ENCODE data around the gene PTGR2. TPM values are rescaled to one million over a fixed set of nuclear protein-coding genes. Genes with fewer than 3 reads are reported as not detected.

The PTGR2 gene
- polyA plus RNA-seq, 4 donors: 8.2 to 15.7 (median 13.4) TPM

DNA sequence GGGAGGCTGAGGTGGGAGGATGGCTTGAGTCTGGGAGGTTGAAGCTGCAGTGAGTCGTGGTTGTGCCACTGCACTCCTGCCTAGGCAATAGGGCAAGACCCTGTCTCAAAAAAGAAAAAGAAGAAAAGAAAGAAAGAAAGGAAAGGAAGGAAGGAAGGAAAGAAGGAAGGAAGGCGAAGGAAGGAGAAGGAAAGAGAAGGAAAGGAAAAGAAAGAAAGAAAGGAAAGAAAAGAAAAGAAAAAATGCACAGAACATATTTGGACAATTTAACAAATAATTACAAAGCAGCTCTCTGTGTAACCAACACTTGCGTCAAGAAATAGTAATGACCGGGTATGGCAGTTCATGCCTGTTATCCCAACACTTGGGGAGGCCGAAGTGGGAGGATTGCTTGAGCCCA, 35.8 kb upstream of the PTGR2 start:
- no peak for DNase-seq
- Histone ChIP-seq H3K36me3 (ENCODE audit: control insufficient read depth in 3 of 3, insufficient read depth in 2 of 3, low read depth in 1 of 3, low read length in 3 of 3) (no peaks in the 10 kb centered on the region), H3K27me3 (ENCODE audit: control insufficient read depth in 3 of 3, insufficient read depth in 3 of 3, low read length in 3 of 3) (no peaks in the 10 kb centered on the region), H3K9me3 (ENCODE audit: control insufficient read depth in 2 of 2, insufficient read depth in 1 of 2, low read depth in 1 of 2, low read length in 1 of 2) (no peaks in the 10 kb centered on the region), H3K4me3 (ENCODE audit: low read depth in 1 of 3, low read length in 3 of 3) (no peak overlapping the region), H3K4me1 (ENCODE audit: control insufficient read depth in 3 of 3, insufficient read depth in 2 of 3, low read depth in 1 of 3, low read length in 2 of 3) (no peaks in the 10 kb centered on the region), H3K27ac (ENCODE audit: low read depth in 1 of 3, low read length in 2 of 3) (no peak overlapping the region)
- FAIRE-seq: no peak
- WGBS, 3 donors: 86 to 90% (median 90%) methylated on average over 4 to 5 of the region's 5 CpGs

GRCh38 chr14:73816393-73816816, 35.2 kb upstream of the PTGR2 start:
- no peaks in the 10 kb centered on the region for H3K36me3 ChIP-seq (ENCODE audit: control insufficient read depth in 3 of 3, insufficient read depth in 2 of 3, low read depth in 1 of 3, low read length in 3 of 3)
- no peak overlapping the region for H3K27ac ChIP-seq (ENCODE audit: low read depth in 1 of 3, low read length in 2 of 3)
- H3K4me1 ChIP-seq (ENCODE audit: control insufficient read depth in 3 of 3, insufficient read depth in 2 of 3, low read depth in 1 of 3, low read length in 2 of 3): no peaks in the 10 kb centered on the region
- no peaks in the 10 kb centered on the region for H3K27me3 ChIP-seq (ENCODE audit: control insufficient read depth in 3 of 3, insufficient read depth in 3 of 3, low read length in 3 of 3)
- DNase-seq (peak in 1 of 2 donors; percentile 61), FAIRE-seq (no peak)
- peaks cover 0 to 2% of the 10 kb centered on the region in 2 donors for H3K9me3 ChIP-seq (ENCODE audit: control insufficient read depth in 2 of 2, insufficient read depth in 1 of 2, low read depth in 1 of 2, low read length in 1 of 2)
- no peak overlapping the region for H3K4me3 ChIP-seq (ENCODE audit: low read depth in 1 of 3, low read length in 3 of 3)
- 40 to 76% (median 49%) methylated on average over 4 of the region's 4 CpGs for WGBS, 3 donors

- no peak overlapping the region for H3K27ac ChIP-seq (ENCODE audit: low read depth in 1 of 3, low read length in 2 of 3)
- H3K36me3 ChIP-seq (ENCODE audit: control insufficient read depth in 3 of 3, insufficient read depth in 2 of 3, low read depth in 1 of 3, low read length in 3 of 3): no peaks in the 10 kb centered on the region
- H3K27me3 ChIP-seq (ENCODE audit: control insufficient read depth in 3 of 3, insufficient read depth in 3 of 3, low read length in 3 of 3): no peaks in the 10 kb centered on the region
- peaks cover 0 to 2% of the 10 kb centered on the region in 2 donors for H3K9me3 ChIP-seq (ENCODE audit: control insufficient read depth in 2 of 2, insufficient read depth in 1 of 2, low read depth in 1 of 2, low read length in 1 of 2)
- FAIRE-seq (no peak), DNase-seq (no peak)
- 79 to 90% (median 87%) methylated on average over 7 of the region's 7 CpGs for WGBS, 3 donors
- no peak overlapping the region for H3K4me3 ChIP-seq (ENCODE audit: low read depth in 1 of 3, low read length in 3 of 3)
- H3K4me1 ChIP-seq (ENCODE audit: control insufficient read depth in 3 of 3, insufficient read depth in 2 of 3, low read depth in 1 of 3, low read length in 2 of 3): no peaks in the 10 kb centered on the region
These were observed 34.5 kb upstream of the PTGR2 start for GRCh38 chr14:73817020-73817655.

DNA sequence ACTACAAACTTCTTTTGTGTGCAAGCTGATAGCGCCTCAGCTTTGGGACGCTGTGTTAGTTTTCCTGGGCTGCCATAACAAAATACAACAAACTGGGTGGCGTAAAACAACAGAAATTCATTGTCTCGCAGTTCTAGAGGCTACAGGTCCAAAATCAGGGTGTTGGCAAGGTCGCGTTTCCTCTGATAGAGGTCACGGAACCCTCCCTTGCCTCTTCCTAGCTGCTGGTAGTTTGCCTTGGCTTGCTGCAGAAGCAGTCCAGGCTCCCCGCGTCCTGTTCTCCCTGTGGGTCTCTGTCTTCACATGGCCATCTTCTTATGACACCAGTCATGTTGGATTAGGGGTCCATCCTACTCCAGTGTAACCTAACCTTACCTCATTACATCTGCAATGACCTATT, 32.8 kb upstream of the PTGR2 start:
- Histone ChIP-seq H3K27me3 (ENCODE audit: control insufficient read depth in 3 of 3, insufficient read depth in 3 of 3, low read length in 3 of 3) (no peaks in the 10 kb centered on the region), H3K36me3 (ENCODE audit: control insufficient read depth in 3 of 3, insufficient read depth in 2 of 3, low read depth in 1 of 3, low read length in 3 of 3) (no peaks in the 10 kb centered on the region), H3K4me3 (ENCODE audit: low read depth in 1 of 3, low read length in 3 of 3) (no peak overlapping the region), H3K9me3 (ENCODE audit: control insufficient read depth in 2 of 2, insufficient read depth in 1 of 2, low read depth in 1 of 2, low read length in 1 of 2) (peaks cover 0 to 2% of the 10 kb centered on the region in 2 donors), H3K4me1 (ENCODE audit: control insufficient read depth in 3 of 3, insufficient read depth in 2 of 3, low read depth in 1 of 3, low read length in 2 of 3) (peaks cover 0 to 4% (median 0%) of the 10 kb centered on the region in 3 donors), H3K27ac (ENCODE audit: low read depth in 1 of 3, low read length in 2 of 3) (no peak overlapping the region)
- DNase-seq: no peak
- WGBS, 3 donors: 90 to 93% (median 91%) methylated on average over 9 of the region's 9 CpGs
- FAIRE-seq: no peak

GRCh38 chr14:73820631-73821030, 31.0 kb upstream of the PTGR2 start:
- 58 to 78% (median 69%) methylated on average over 3 of the region's 3 CpGs for WGBS, 3 donors
- FAIRE-seq (no peak), DNase-seq (peak in 1 of 2 donors; percentile 32)
- Histone ChIP-seq H3K4me1 (ENCODE audit: control insufficient read depth in 3 of 3, insufficient read depth in 2 of 3, low read depth in 1 of 3, low read length in 2 of 3) (peaks cover 0 to 8% (median 0%) of the 10 kb centered on the region in 3 donors), H3K4me3 (ENCODE audit: low read depth in 1 of 3, low read length in 3 of 3) (no peak overlapping the region), H3K36me3 (ENCODE audit: control insufficient read depth in 3 of 3, insufficient read depth in 2 of 3, low read depth in 1 of 3, low read length in 3 of 3) (no peaks in the 10 kb centered on the region), H3K9me3 (ENCODE audit: control insufficient read depth in 2 of 2, insufficient read depth in 1 of 2, low read depth in 1 of 2, low read length in 1 of 2) (peaks cover 0 to 2% of the 10 kb centered on the region in 2 donors), H3K27me3 (ENCODE audit: control insufficient read depth in 3 of 3, insufficient read depth in 3 of 3, low read length in 3 of 3) (no peaks in the 10 kb centered on the region), H3K27ac (ENCODE audit: low read depth in 1 of 3, low read length in 2 of 3) (no peak overlapping the region)

DNA sequence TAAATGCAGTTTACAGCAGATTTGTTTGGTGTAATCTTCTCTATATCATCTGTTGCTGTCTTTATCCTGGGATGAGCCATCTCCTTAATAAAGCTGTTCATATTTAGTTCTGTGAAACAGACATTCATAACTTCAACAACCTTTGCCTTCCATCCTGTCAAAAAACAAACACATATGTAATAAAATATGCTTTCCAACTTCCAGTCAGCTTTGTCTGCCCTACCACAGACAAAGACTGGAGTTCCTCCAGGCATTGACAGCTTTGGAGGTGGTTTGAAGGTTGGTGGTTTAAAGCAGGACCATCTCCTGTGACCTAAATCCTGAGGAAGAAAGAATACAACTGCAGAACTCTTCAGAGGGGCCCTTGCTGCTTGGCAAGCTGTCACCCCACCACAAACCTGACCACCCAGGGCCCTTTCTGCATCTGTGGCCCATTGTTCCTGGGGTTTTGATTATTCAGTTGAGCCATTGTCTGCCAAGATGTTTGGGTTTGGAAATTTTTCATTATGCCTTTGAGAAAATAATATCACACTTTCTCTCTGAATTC, 28.2 kb upstream of the PTGR2 start:
- peaks cover 0 to 2% of the 10 kb centered on the region in 2 donors for H3K9me3 ChIP-seq (ENCODE audit: control insufficient read depth in 2 of 2, insufficient read depth in 1 of 2, low read depth in 1 of 2, low read length in 1 of 2)
- H3K27ac ChIP-seq (ENCODE audit: low read depth in 1 of 3, low read length in 2 of 3): no peak overlapping the region
- no peak overlapping the region for H3K4me3 ChIP-seq (ENCODE audit: low read depth in 1 of 3, low read length in 3 of 3)
- peaks cover 0 to 8% (median 0%) of the 10 kb centered on the region in 3 donors for H3K4me1 ChIP-seq (ENCODE audit: control insufficient read depth in 3 of 3, insufficient read depth in 2 of 3, low read depth in 1 of 3, low read length in 2 of 3)
- DNase-seq: no peak
- H3K36me3 ChIP-seq (ENCODE audit: control insufficient read depth in 3 of 3, insufficient read depth in 2 of 3, low read depth in 1 of 3, low read length in 3 of 3): no peaks in the 10 kb centered on the region
- FAIRE-seq: no peak
- no peaks in the 10 kb centered on the region for H3K27me3 ChIP-seq (ENCODE audit: control insufficient read depth in 3 of 3, insufficient read depth in 3 of 3, low read length in 3 of 3)

DNA sequence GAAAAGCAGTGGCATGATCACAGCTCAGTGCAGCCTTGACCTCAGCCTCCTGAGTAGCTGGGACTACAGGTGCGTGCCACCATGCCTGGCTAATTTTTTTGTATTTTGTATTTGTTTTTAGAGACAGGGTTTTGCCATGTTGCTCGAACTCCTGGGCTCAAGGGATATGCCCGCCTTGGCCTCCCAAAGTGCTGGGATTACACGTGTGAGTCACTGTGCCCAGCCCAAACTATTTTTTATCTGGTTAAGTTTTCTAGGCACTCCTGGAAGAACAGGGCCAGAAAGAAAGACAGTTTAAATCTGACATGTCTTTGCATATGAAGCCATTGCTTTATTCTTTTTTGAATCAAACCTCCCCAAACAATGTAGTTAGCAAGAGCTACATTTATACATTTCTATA, 27.5 kb upstream of the PTGR2 start:
- Histone ChIP-seq H3K4me3 (ENCODE audit: low read depth in 1 of 3, low read length in 3 of 3) (no peak overlapping the region), H3K36me3 (ENCODE audit: control insufficient read depth in 3 of 3, insufficient read depth in 2 of 3, low read depth in 1 of 3, low read length in 3 of 3) (no peaks in the 10 kb centered on the region), H3K9me3 (ENCODE audit: control insufficient read depth in 2 of 2, insufficient read depth in 1 of 2, low read depth in 1 of 2, low read length in 1 of 2) (peaks cover 0 to 2% of the 10 kb centered on the region in 2 donors), H3K27ac (ENCODE audit: low read depth in 1 of 3, low read length in 2 of 3) (no peak overlapping the region), H3K27me3 (ENCODE audit: control insufficient read depth in 3 of 3, insufficient read depth in 3 of 3, low read length in 3 of 3) (no peaks in the 10 kb centered on the region), H3K4me1 (ENCODE audit: control insufficient read depth in 3 of 3, insufficient read depth in 2 of 3, low read depth in 1 of 3, low read length in 2 of 3) (peaks cover 0 to 8% (median 0%) of the 10 kb centered on the region in 3 donors)
- 86 to 89% (median 87%) methylated on average over 4 of the region's 4 CpGs for WGBS, 3 donors
- DNase-seq (no peak), FAIRE-seq (no peak)

DNA sequence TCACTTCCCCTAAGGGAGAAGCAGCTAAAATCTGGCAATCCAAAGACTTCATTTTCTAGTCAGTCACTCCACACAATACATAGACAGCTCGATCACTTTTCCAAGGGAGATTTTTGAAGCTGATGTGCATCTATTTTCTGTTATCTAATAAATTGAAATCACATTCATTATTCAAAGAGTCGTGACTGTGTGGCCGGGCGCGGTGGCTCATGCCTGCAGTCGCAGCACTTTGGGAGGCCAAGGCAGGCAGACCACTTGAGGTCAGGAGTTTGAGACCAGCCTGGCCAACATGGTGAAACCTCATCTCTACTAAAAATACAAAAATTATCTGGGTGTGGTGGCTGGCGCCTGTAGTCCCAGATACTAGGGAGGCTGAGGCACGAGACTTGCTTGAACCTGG, 27.1 kb upstream of the PTGR2 start:
- no peak for FAIRE-seq
- H3K36me3 ChIP-seq (ENCODE audit: control insufficient read depth in 3 of 3, insufficient read depth in 2 of 3, low read depth in 1 of 3, low read length in 3 of 3): no peaks in the 10 kb centered on the region
- 89 to 92% (median 92%) methylated on average over 8 of the region's 8 CpGs for WGBS, 3 donors
- no peaks in the 10 kb centered on the region for H3K27me3 ChIP-seq (ENCODE audit: control insufficient read depth in 3 of 3, insufficient read depth in 3 of 3, low read length in 3 of 3)
- no peak overlapping the region for H3K27ac ChIP-seq (ENCODE audit: low read depth in 1 of 3, low read length in 2 of 3)
- DNase-seq: no peak
- H3K9me3 ChIP-seq (ENCODE audit: control insufficient read depth in 2 of 2, insufficient read depth in 1 of 2, low read depth in 1 of 2, low read length in 1 of 2): peaks cover 0 to 2% of the 10 kb centered on the region in 2 donors
- no peak overlapping the region for H3K4me3 ChIP-seq (ENCODE audit: low read depth in 1 of 3, low read length in 3 of 3)
- H3K4me1 ChIP-seq (ENCODE audit: control insufficient read depth in 3 of 3, insufficient read depth in 2 of 3, low read depth in 1 of 3, low read length in 2 of 3): peaks cover 0 to 11% (median 0%) of the 10 kb centered on the region in 3 donors
